ENCODE data around the gene SUDS3.
"Not testable (repeated sequence)": the region's sequence is repeated elsewhere in the genome, so short reads cannot be mapped to it uniquely, and the experiment has no call there.

SUDS3 gene, protein sequence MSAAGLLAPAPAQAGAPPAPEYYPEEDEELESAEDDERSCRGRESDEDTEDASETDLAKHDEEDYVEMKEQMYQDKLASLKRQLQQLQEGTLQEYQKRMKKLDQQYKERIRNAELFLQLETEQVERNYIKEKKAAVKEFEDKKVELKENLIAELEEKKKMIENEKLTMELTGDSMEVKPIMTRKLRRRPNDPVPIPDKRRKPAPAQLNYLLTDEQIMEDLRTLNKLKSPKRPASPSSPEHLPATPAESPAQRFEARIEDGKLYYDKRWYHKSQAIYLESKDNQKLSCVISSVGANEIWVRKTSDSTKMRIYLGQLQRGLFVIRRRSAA

DNA sequence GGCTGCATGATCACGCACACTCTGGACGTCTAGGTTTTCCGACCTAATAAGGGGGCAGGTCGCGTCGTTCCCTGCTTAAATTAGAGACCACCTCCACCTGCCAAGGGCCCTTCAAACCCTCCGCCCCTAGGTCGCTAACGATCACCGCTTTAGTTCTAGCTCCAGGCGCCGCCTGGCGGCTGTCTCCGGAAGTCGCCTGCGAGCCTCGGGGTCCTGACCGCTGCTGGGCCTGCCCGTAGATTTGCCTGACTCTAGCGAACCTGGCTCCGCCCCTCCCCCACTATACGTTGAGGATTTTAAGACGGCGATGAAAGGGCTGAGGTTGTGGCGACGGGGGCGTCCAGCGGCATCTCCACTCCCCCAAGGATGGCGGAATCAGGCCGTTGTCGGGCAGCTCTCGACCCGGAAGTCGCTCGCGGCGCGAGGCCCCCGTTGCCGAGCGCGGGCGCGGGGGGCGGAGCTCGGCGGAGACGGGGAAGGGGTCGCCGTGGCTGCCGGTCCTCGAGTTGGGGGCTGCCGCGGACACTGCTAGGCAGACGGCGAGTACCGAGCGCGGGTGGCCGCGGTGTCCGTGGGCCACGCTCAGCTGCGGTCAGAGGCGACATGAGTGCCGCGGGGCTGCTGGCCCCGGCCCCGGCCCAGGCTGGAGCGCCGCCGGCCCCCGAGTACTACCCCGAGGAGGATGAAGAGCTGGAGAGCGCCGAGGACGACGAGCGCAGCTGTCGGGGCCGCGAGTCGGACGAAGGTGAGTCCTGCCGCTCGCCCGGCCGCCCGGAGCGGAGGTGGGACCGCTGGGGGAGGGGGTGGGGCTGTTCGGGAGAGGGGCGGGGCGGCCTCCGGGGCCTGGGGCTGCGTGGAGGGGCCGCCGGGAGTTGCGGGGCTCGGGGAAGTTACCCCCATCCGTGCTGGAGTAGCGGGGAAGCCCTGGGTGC is at the start of gene SUDS3:
TSS of gene SUDS3 (plus strand) at position 467 of the 932 bp plus-strand sequence. CDS start at position 604, 137 bp downstream.
- DNase-seq, result peak; percentile 93

DNA sequence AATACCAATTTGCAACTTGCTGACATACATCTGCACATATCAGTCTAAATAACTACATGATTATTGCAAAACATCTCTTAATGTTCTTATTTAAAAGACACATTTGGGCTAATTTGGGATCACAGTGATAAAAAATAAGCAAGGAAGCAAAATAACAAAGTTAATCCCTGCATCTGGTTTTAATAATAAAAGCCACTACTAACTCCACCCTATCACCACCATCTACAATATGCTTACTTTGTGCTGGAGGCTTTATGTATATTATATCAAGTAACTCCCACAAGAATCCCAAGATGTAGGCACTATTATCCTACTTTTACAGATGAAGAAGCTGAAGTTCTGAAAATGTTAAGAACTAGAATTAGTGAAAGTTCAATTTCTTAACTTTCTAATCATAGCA is 49.4 kb upstream of the SUDS3 start:
- no peak for DNase-seq

DNA sequence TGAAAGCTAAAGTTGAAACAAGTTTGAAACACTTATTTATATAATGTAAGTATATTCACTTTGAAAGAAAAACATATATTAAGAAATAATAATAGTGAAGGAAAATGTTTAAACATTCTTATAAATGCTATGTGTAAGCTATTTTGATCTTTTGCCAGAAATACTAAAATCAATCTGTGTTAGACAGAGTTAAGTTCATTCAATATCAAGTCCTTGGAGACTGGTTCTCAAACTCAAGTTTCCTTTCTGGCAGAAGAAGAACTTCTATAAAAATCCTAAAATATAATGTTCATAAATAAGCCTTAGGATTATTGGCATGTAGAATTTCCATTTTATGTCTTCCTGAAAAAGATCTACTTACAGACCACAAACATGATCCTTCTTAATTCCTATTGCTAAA is 49.0 kb upstream of the SUDS3 start:
- DNase-seq, result no peak

DNA sequence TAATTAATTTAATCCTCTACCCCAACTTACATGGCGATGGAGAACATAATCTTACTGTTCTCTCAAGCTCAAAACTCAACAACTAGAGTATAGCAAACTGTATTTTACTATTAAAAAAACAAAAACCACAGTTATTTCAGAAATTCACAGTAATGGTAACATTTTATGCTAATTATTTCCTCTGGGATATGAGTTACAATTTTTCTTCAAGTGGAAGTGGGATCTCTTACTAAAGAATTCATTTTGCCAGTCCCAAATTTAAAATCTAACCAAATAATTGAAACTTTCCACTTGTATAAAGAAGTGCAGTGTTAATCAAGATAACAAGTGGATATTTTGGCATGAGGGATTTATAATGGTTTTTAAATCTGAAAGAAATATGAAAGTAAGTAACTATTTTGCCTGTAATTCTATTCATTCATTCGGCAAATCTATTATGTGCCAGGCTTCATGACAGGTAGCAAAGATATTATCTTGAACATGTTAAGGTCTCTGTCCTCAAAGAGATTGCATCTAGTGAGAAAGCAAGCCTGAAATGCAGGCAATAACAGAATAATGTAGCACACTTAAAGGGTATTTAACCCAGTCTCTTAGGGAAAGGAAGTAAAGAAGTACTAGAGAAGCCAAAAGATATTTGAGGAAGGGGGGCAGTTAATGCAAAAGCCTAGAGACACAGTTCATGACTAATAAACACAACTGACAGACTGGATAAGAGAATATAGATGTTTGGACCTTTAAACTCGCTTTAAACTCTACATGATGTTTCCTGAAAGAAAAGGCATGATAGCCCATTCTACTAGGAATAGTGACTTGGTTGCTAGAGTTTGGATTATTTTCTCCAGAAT is 47.6 kb upstream of the SUDS3 start:
- DNase-seq, result no peak

DNA sequence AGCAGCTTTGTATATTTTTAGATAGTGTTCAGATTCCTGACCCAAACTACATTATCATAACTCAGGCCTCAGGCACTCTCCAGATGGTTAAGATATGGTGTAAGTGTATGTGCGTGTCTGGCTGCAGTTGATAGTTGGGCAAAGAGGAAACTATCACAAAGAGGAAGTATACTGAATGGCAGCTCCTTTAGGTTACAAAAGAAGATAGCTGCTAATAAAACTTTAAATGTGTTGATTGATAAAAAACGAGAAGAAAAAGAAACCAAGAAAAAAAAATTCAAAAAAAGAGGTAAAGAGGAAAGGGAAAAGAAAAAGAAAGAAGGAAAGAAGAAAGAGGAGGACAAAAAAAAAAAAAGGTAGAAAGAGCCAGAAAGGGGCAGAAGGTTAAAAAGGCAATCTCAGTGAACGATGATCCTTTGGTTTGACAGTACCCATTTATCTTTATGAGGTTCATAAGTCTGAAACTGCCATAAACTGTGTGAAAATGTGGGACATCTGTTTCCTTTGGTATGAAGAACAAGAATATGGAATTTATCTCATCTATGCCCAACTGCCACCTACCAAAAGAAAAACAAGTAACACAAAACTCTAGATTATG is 45.8 kb upstream of the SUDS3 start:
- DNase-seq, result no peak

DNA sequence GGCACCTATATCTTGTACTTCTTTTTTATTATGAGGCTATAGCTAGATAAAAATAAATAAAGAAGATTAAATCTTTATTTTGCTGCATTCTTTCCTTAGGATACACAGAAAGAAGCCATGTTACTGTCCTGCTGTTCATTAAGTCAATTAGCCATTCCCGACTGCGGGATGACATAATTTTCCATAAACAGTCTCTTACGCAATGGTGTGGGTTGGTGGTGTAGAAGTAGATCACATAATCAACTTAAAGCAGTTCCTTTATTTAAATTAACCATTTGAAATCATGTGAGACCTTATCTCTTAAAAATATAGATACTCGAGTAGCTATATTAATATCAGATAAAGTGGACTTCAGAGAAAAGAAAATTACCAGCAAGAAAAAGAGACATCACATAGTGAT is 43.8 kb upstream of the SUDS3 start:
- DNase-seq, result no peak

DNA sequence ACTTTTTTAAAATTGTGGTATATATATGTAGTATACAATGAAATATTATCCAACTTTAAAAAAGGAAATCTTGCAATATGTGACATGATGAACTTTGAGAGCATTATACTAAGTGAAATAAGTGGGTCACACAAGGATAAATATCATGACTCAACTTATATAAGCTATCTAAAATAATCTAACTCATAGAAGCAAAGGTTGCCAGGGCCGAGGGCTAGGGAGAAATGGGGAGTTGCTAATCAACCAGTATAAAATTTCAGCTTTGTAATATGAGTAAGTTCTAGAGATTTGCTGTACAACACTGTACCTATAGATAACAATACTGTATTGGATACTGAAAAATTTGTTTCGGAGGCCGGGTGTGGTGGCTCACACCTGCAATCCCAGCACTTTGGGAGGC is 42.1 kb upstream of the SUDS3 start:
- DNase-seq, result no peak

DNA sequence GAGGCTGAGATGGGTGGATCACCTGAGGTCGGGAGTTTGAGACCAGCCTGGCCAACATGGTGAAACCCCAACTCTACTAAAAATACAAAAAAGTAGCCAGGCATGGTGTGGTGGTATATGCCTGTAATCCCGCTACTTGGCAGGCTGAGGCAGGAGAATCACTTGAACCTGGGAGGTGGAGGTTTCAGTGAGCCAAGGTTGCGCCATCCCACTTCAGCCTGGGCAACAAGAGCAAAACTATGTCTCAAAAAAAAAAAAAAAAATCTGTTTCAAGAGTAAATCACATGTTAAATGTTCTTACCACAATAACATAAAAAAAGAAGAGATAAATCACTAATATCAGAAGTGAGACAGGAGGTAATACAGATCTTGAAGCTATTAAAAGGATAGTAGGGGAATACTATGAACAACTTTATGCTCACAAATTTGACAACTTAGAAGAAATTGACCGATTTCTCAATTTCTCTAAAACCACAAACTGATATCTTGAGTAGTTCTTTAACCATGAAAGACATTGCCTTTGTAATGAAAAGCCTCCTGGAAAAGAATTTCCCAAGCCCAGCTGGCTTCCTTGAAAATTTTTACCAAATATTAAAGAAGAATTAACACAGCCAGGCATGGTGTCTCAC is 41.3 kb upstream of the SUDS3 start:
- no peak for DNase-seq

DNA sequence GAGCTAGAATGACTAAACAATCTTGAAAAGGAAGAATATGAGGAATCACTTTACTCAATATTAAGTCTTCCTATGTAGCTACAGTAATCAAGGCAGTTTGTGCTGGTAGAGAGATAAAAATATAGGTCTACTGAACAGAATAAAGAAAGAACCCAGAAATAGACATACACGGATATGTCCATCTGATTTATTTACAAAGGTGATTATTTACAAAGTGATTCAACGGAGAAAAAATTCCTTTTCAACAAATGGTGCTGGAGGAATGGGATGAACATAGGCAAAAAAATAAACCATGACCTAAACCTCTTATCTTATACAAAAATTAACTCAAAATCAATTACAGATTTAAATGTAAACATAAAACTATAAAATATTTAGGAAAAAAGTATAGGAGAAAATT is 40.2 kb upstream of the SUDS3 start:
- no peak for DNase-seq

DNA sequence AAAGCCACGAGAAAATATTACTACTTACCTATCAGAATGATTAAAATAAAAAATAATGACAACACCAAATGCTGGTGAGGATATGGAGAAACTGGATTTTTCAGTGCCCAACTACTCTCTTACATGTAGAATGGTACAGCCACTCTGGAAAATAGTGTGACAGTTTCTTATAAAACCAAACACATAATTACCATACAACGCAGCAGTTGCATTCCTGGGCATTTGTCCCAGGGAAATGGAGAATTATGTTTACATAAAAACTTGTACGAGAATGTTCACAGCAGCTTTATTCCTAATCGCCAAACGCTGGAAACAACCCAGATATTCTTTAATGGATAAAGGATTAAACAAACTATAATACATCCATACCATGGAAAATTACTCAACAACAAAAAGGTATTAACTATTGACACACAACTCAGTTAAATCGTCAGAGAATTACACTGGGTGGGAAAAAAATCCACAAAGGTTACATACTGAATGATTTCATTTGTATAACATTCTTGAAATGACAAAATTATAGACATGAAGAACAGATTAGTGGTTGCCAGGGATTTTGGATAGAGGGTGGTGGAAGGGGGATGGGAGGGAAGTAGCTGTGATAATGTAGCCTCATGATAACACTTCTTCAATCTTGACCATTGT is 39.0 kb upstream of the SUDS3 start:
- no peak for DNase-seq

DNA sequence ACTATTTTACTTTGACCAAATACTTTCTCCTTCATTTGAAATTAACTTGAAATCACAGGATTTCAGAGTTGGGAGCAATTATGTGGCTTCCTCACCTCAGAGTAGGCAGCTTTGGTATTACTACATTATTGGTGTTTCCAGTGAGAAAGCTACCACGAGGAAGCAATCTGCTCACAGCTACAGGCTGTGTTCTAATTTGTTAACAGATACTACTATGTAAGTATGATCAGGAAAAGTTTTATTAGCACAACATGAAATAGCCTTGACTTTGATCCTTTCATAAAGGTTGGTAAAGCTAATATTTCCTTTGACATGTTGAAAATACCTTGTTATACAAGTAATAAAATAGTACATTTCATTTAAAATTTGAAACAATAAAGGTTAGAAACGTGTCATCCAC is 34.3 kb upstream of the SUDS3 start:
- no peak for DNase-seq

DNA sequence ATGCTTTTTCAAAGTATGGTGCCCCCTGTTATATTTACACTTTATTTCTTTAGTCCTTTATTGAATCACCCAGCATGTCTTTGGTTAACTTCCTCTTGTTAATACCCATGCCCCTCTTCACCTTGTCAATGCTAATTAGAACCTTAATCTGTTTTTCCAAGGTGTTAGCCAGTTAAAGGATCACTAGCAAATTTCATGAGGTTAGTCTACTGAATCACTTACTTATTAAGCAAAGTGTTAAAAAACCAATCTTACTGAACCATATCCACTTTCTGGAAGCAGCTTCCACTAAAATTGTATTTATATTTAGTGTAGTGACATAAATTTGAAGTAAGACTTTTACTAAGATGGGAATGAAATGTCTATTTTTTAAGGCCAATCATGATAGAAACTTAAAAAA is 31.5 kb upstream of the SUDS3 start:
- no peak for DNase-seq

DNA sequence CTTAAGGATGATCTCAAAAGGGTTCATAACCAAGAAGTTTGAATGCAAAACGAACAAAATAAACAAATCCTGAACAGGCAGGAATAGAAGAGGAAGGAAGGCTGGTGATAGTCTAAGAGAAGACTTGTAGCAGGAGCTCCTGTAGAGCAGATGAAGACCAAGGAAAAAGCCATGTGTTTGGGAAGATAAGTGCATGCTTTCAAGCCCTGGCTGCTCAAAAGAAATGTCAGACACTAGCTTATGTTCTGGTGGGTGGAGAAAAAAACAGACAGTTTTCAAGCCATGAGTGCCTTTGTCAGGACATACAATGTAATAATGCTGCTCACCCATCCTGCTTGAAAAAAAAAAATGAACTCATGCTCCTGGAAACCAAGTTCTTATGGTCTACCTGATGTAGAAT is 31.0 kb upstream of the SUDS3 start:
- no peak for DNase-seq

DNA sequence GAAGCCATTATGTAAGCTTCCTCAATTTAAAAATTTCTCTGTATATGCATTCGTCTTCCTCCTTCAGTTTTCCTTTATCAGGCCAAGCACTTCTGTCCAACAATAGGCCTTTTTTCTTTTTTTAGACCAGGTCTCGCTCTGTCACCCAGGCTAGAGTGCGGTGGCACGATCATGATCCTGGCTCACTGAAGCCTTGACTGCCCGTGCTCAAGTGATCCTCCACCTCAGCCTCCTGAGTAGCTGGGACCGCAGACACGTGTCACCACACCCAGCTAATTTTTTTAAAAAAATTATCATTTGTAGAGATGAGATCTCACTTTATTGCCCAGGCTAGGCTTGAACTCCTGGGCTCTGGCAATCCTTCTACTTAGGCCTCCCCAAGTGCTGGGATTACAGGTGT is 29.5 kb upstream of the SUDS3 start:
- no peak for DNase-seq

DNA sequence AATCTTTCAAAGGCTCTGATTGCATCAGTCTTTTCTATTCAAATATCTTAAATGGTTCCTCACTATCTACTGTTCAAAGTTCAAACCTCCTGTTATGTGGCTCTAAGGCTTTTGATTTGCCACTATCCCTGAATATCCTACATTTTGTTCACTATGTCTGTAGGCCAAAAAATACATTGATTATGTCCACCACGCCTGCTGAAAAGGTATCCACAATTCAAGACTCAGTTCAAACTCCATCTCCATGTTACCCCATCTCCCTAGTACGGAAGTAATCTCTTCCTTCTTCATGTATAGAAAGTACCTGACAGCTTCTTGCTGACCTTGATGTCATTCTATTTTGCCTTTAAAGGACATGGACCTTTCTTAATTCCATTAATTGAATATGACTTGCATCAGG is 28.4 kb upstream of the SUDS3 start:
- DNase-seq, result no peak

DNA sequence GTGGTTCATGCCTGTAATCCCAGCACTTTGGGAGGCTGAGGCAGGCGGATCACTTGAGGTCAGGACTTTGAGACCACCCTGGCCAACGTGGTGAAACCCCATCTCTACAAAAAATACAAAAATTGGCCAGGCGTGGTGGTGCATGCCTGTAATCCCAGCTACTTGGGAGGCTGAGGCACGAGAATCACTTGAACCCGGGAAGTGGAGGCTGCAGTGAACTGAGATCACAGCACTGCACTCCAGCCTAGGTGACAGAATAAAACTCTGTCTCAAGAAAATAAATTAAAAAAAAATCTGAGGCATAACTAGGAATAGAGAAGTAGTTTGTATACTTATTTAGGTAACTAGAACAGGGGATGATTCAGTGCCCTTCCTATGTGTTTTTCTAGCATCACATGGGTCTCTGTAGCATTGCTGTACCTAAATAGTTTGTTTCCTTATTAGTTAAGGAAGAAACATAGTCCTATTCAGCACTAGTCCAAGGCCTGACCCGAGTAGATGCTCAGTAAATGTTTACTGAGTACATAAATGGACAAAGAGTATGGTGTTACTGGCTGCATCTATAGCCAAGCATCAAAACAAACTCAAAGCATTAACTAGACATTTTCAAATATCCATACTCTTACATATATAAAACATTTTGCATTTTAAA is 25.3 kb upstream of the SUDS3 start:
- no peak for DNase-seq

DNA sequence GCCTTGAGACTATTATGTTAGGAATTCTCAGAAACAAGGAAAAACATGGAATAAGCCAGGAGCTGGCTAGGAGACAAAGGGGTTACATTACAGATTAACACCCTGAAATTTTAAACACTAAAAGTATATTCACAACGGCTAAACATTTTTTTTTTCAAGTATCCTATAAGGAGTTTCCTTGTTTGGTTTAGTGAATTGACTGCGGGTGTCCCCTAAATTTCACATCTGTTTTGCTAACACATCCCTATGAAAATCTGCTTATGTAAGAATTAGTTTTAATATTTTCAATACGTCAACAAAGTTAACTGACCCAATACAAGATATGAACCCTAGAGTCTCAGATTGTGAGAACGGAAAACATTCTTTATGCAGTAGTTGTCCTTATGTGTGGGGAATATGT is 22.6 kb upstream of the SUDS3 start:
- no peak for DNase-seq

DNA sequence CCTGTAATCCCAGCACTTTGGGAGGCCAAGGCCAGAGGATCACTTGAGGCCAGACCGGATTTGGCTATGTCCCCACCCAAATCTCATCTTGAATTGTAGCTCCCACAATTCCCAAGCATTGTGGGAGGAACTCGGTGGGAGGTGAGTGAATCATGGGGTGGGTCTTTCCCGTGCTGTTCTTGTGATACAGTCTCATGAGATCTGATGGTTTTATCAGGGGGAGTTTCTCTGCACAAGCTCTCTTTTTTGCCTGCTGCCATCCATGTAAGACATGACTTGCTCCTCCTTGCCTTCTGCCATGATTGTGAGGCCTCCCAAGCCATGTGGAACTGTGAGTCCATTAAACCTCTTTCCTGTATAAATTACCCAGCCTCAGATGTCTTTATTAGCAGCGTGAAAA is 21.9 kb upstream of the SUDS3 start:
- DNase-seq, result not testable (repeated sequence)

DNA sequence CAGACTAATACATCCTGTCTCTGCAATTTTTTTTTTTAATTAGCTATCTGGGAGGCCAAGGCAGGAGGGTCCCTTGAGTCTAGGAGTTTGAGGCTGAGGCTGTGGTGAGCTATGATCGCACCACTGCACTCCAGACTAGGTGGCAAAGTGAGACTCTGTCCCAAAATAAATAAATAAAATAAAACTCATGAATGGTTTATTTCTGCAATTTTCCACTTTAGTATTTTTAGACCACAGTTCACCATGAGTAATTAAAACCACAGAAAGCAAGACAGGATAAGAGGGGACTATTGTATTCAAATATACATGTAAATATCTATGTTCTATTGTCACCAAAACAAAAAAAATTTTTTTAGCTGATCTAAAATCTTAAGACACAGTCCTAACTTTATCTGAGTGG is 21.5 kb upstream of the SUDS3 start:
- DNase-seq, result no peak

DNA sequence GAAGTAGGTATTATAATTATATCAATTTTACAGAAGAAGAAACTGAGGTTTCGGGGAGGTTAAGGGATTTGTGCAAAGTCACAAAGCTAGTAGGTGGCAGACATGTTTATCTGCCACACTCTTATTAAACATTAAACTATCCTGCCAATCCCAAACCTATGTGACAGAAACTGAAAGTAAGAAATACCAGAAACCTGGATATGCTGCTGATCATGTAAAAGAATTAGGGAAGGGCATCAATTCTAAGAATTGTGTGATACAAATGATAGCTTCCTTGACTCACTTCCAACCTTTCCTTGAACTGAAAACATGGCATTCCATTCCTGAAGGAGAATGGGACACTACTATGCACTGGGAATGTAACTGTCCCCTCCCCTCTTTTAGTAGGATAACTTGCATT is 20.5 kb upstream of the SUDS3 start:
- no peak for DNase-seq

DNA sequence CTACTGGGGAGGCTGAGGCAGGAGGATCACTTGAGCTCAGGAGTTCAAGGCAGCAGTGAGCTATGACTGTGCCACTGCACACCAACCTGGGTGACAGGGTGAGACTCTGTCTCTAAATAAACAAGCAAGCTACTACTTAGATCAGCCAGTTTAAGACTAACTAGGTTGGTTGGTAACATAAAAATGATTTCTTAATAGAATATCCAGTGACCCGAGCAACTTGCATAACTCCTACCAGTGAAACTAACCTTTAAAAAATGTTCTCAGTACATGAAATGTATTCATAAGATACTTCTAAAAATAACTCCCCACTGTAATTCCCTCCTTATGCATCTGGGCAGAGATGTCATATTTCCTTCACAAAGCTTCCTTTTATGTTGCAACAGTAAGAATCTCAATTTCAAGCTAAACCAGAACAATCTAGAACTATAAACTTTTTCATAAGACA is 19.5 kb upstream of the SUDS3 start:
- no peak for DNase-seq
